GM12878 (cell line): ENCODE measurements around the gene EXOC3L4.

Experiments
- CTCF ChIP-seq, 3 experiments: IDR thresholded peaks in 2 of 3; conservative IDR thresholded peaks in 1 of 3; 2 replicates each; pipeline ENCODE4 v1.5.1; 2011; ENCODE audit warnings: low read depth in 3 of 3, low read length in 3 of 3, mild to moderate bottlenecking in 3 of 3, control low read depth in 2 of 3, moderate library complexity in 2 of 3, inconsistent platforms in 1 of 3, mixed read lengths in 1 of 3; ENCODE audit not compliant: control insufficient read depth in 2 of 3, insufficient read depth in 1 of 3; ENCODE audit errors: extremely low read depth in 1 of 3
- EP300 ChIP-seq, 2 experiments: fragments of 150-350 bp in 1 of 2; IDR thresholded peaks; 2 replicates each; pipeline ENCODE4 v1.6.1; 2011 to 2012; ENCODE audit warnings: low read depth in 2 of 2, low read length in 2 of 2, borderline replicate concordance in 1 of 2, improper control_type of control experiment in 1 of 2, inconsistent platforms in 1 of 2; ENCODE audit not compliant: control insufficient read depth in 1 of 2
- FOXM1 ChIP-seq: IDR thresholded peaks from 2 replicates; pipeline ENCODE4 v1.6.1; 2012; ENCODE audit warnings: low read depth, mild to moderate bottlenecking, inconsistent platforms, low read length, moderate library complexity
- KDM1A ChIP-seq: fragments of 200-600 bp; sonication (generic); IDR thresholded peaks from 2 replicates; pipeline ENCODE4 v1.6.1; 2016; ENCODE audit warnings: borderline replicate concordance
- MYC ChIP-seq: IDR thresholded peaks from 2 replicates; pipeline ENCODE4 v1.6.1; 2011; ENCODE audit warnings: mild to moderate bottlenecking, low read length, moderate library complexity, inconsistent platforms; ENCODE audit not compliant: insufficient read depth, insufficient replicate concordance, insufficient read length, severe bottlenecking
- PRDM15 ChIP-seq: fragments of 450-650 bp; formaldehyde crosslinking; IDR thresholded peaks from 2 replicates; pipeline ENCODE4 v1.4.0; 2020; ENCODE audit warnings: mild to moderate bottlenecking, moderate library complexity
- RAD21 ChIP-seq: IDR thresholded peaks from 2 replicates; pipeline ENCODE4 v1.6.1; 2011; ENCODE audit warnings: mild to moderate bottlenecking, low read depth, low read length, moderate library complexity; ENCODE audit not compliant: insufficient read depth
- RCOR1 ChIP-seq: conservative IDR thresholded peaks from 2 replicates; pipeline ENCODE4 v1.6.1; 2012; ENCODE audit warnings: low read depth, low read length, improper control_type of control experiment
- SMC3 ChIP-seq: IDR thresholded peaks from 2 replicates; pipeline ENCODE4 v1.6.1; 2011; ENCODE audit warnings: low read length, improper control_type of control experiment, borderline replicate concordance
- TCF3 ChIP-seq: IDR thresholded peaks from 2 replicates; pipeline ENCODE4 v1.6.1; 2012; ENCODE audit warnings: low read depth, mild to moderate bottlenecking, low read length, borderline replicate concordance; ENCODE audit not compliant: insufficient read depth
- ZBTB4 ChIP-seq: fragments of 450-650 bp; formaldehyde crosslinking; IDR thresholded peaks from 2 replicates; pipeline ENCODE4 v1.4.0; 2022; ENCODE audit warnings: mild to moderate bottlenecking, moderate library complexity

GRCh38 chr14:103097244-103097993, 2.9 kb downstream of the EXOC3L4 start:
- TF ChIP-seq FOXM1 (no peak), PRDM15 (no peak), RCOR1 (no peak), CTCF (IDR thresholded peaks at IDR 0.05 in 2 of 3, conservative IDR thresholded peaks at IDR 0.05 in 1 of 3; ENCODE audit: control insufficient read depth in 2 of 3, extremely low read depth in 1 of 3, insufficient read depth in 1 of 3, low read depth in 3 of 3, low read length in 3 of 3) (no peak), MYC (no peak), SMC3 (no peak), TCF3 (no peak), KDM1A (no peak), ZBTB4 (CRISPR knock-in tag) (no peak), EP300 (IDR thresholded peaks at IDR 0.05; ENCODE audit: borderline replicate concordance in 1 of 2, control insufficient read depth in 1 of 2, low read depth in 2 of 2, low read length in 2 of 2) (no peak), RAD21 (no peak)
